ENCODE results near the gene BBS4. TPM values are rescaled to one million over a fixed set of nuclear protein-coding genes. Genes with fewer than 3 reads are reported as not detected.
A peak's percentile ranks its signal among the peaks of the same experiment; 100 is the strongest.

BBS4 gene
- total and polyA plus RNA-seq, 2 of the 4 experiments (the other 2 are of a cell fraction): 15.8 to 21.0 TPM

DNA sequence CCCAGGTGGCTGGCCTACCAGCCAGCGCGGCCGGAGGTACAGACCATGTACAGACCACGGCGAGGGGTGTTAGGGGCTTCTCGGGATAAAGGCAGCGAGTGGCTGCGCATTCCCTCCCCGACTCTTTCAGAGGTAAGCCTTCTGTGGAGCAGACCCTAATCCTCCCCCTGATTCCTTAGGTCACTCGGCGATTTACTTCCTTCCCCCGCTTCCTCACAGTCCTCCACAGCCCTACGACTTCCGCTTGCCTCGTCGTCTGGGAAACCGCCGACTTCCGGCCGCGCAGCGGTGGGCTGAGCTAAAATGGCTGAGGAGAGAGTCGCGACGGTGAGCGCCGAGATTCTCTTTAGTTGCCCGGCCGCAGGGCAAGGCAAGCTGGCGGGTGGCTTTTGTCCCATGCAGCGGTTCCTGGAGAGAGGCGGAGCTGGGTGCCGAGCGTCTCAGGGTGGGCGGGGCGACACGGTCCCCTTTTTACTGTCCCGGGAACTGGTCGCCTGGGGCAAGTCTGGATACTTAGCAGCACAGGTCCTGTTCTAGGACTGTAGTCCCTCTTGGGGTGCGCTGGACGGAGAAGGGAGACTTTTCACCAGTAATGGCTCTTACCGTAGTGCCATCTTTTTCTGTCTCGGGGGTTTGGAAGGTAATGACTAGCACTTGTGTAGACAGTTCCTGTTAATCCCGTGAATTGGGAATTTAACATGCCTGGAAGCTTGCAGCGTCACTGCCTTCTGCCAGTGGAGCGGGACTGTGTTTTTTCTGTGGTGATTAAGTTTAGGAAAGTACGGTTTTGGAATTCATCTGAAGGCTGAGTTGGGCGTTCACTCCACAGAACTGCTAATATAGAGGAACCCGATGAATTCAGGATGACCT lies at the start of gene BBS4, which contains the start of gene HIGD2B (continued):
- TF ChIP-seq, protein P1, sequence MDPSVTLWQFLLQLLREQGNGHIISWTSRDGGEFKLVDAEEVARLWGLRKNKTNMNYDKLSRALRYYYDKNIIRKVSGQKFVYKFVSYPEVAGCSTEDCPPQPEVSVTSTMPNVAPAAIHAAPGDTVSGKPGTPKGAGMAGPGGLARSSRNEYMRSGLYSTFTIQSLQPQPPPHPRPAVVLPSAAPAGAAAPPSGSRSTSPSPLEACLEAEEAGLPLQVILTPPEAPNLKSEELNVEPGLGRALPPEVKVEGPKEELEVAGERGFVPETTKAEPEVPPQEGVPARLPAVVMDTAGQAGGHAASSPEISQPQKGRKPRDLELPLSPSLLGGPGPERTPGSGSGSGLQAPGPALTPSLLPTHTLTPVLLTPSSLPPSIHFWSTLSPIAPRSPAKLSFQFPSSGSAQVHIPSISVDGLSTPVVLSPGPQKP (IDR thresholded peaks at IDR 0.05; ENCODE audit: borderline replicate concordance, low read depth, low read length): no peak
- TF ChIP-seq RFX5 (IDR thresholded peaks at IDR 0.05; ENCODE audit: low read depth, low read length) (no peak), SMC3 (IDR thresholded peaks at IDR 0.05; ENCODE audit: low read depth, low read length) (no peak), NFE2L2 (IDR thresholded peaks at IDR 0.05; ENCODE audit: low read depth, low read length) (no peak), RAD21 (IDR thresholded peaks at IDR 0.05; ENCODE audit: low read length) (no peak), POLR2A (IDR thresholded peaks at IDR 0.05; ENCODE audit: low read depth, low read length) (peak; percentile 83)
